Activated T-helper 1 cell treated with Interleukin-2 at 50 U/mL for 16 hours (primary cell): ENCODE results near the gene SPOUT1.
A peak's percentile ranks its signal among the peaks of the same experiment; 100 is the strongest.
"Not testable (repeated sequence)": the region's sequence is repeated elsewhere in the genome, so short reads cannot be mapped to it uniquely, and the experiment has no call there.

Source experiments
- DNase-seq: peaks from one replicate; pipeline ENCODE4 v3.0.0-alpha.2; 2020; ENCODE audit warnings: low read depth

The SPOUT1 gene

GRCh38 chr9:128809831-128810230, 19.8 kb downstream of the SPOUT1 start:
- no peak for DNase-seq

- no peak for DNase-seq
Measured at GRCh38 chr9:128809036-128809599, 20.5 kb downstream of the SPOUT1 start.

- DNase-seq, result no peak
Measured at GRCh38 chr9:128808543-128808942, 21.1 kb downstream of the SPOUT1 start.

- DNase-seq, result no peak
Measured at GRCh38 chr9:128807827-128808226, 21.8 kb downstream of the SPOUT1 start.

- DNase-seq, result no peak
Measured at GRCh38 chr9:128805661-128806060, 23.9 kb downstream of the SPOUT1 start.

- DNase-seq, result no peak
Measured at GRCh38 chr9:128802482-128802881, 27.1 kb downstream of the SPOUT1 start.

- no peak for DNase-seq
Measured at GRCh38 chr9:128800061-128800460, 29.5 kb downstream of the SPOUT1 start.

GRCh38 chr9:128798896-128799295, 30.7 kb downstream of the SPOUT1 start:
- no peak for DNase-seq

GRCh38 chr9:128794961-128795360, 34.6 kb downstream of the SPOUT1 start:
- not testable (repeated sequence) for DNase-seq

GRCh38 chr9:128792978-128793686, 36.5 kb downstream of the SPOUT1 start:
- DNase-seq, result no peak

- DNase-seq, result no peak
Measured at GRCh38 chr9:128792134-128792533, 37.5 kb downstream of the SPOUT1 start.

- no peak for DNase-seq
Measured at GRCh38 chr9:128790536-128790935, 39.1 kb downstream of the SPOUT1 start.

- DNase-seq, result no peak
Measured at GRCh38 chr9:128788445-128788844, 41.1 kb downstream of the SPOUT1 start.

GRCh38 chr9:128787659-128788058, 41.9 kb downstream of the SPOUT1 start:
- DNase-seq, result no peak

GRCh38 chr9:128786681-128787601, 42.7 kb downstream of the SPOUT1 start, which contains the start of gene TBC1D13:
Gene TBC1D13, plus strand, starts transcription at chr9:128787253. Its CDS starts 101 bp downstream, at chr9:128787354.
- DNase-seq, result peak; percentile 84

- DNase-seq, result no peak
Measured at GRCh38 chr9:128785427-128785826, 44.2 kb downstream of the SPOUT1 start.

- DNase-seq, result no peak
Measured at GRCh38 chr9:128782669-128783068, 46.9 kb downstream of the SPOUT1 start.

- no peak for DNase-seq
Measured at GRCh38 chr9:128781187-128782070, 48.2 kb downstream of the SPOUT1 start.

- DNase-seq, result not testable (repeated sequence)
Measured at GRCh38 chr9:128780093-128780492, 49.5 kb downstream of the SPOUT1 start.

- DNase-seq, result no peak
Measured at GRCh38 chr9:128774804-128775203, 54.8 kb downstream of the SPOUT1 start.

- no peak for DNase-seq
Measured at GRCh38 chr9:128773049-128773448, 56.5 kb downstream of the SPOUT1 start.
